Measurements from ENCODE around the gene LINGO3.

The LINGO3 gene

DNA sequence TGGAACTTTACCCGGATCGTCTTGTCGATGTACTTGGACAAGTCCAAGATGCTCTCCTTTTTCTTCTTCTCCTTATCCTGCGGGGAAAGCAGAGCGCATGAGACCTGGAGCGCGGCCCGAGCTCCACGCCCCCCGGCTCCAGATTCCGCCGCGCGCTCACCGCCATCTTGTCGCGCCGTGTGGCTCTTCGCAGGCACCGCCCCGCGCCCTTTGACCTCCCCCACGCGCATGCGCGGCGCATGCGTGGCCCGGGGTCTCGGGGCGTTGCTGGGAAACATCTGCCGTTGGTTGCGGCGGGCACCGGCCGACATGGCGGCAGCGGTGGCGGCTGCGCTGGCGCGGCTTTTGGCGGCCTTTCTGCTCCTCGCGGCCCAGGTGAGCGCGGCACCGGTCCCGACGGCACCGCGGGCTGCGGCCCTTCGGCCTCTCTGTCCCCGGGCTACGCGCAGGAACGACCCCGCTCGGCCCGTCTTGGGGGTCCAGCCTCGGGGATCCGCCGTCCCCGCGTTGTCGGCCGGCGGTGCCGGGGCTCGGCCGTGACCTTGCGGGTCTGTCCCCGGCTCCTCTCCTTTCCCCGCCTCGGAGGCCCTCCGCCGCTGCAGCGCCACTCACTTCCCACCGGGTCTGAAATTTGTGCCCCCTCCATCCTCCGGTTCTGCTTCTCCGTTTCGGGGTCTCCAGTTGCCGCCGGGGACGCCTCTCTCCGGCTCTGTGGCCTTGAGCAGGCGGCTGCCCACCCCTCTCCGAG lies 20.6 kb upstream of the LINGO3 start, which contains the start of the genes LSM7 and SPPL2B:
LSM7 (minus strand) TSS at position 186 of the 748 bp plus-strand sequence; CDS start at position 166, 20 bp downstream.
SPPL2B (plus strand) TSS at position 284 of the 748 bp plus-strand sequence; CDS start at position 310, 26 bp downstream.
- DNase-seq (ENCODE audit: low read depth in 1 of 2, low spot score in 1 of 2), result peak; percentile 90 to 94

DNA sequence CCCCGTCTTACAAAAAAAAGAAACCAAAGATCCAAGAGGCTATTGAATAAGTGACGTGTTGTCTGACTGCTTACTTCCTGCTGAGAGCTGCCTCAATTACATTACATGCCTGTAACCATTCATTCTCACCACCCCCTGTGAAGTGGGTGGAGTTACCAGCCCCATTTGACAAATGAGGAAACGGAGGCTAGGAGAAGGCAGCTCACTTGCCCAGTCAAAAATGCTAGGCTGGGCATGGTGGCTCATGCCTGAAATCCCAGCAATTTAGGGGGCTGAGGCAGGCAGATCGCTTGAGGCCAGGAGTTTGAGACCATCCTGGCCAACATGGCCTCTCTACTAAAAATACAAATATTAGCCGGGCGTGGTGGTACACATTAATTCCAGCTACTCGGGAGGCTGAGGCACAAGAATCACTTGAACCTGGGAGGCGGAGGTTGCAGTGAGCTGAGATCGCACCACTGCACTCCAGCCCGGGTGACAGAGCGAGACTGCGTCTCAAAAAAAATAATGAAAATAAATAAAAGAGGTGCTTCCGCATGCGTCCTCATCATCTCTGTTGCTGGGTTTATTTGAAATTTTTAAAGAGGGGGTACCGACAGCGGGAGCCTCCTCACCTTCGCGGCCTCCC lies 19.9 kb upstream of the LINGO3 start:
- no peak for DNase-seq (ENCODE audit: low read depth in 1 of 2, low spot score in 1 of 2)

- DNase-seq (ENCODE audit: low read depth in 1 of 2, low spot score in 1 of 2), result no peak
Observed at GRCh38 chr19:2326699-2327360, 18.9 kb upstream of the LINGO3 start.

DNA sequence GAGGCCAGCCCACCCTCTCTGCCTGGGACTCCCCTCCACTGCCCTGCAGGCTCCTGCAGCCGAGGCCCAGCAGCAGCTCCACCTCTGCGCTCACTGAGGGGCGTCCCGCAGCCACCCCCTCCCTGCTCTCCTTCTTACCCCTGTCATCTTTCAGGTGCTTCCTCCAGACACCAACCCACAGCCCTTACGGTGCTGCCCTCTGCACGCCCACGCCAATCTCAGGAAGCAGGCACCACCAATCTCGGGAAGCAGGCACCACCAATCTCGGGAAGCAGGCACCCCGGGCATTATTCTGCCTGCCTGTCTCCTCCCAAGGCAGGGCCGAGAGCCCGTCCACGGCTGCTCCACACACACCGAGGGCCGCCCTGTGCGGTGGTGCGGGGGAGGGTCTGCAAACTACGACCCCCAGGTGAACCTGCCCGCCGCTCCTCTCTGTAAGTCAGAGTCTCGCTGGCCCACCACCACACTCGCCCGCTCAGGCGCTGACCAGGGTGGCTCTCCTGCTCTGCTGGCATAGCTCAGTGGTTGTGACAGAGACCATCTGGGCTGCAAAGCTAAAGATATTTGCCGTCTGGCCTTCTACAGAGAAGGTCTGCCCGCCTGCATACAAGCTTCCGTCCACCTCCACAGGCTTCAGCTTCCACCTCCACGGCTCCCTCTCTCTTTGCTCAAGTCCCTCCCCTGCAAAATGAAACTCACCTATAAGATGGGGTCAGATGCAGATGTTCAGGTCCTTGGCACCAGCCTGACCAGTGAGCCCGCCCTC lies 17.5 kb upstream of the LINGO3 start:
- DNase-seq (ENCODE audit: low read depth in 1 of 2, low spot score in 1 of 2), result no peak

- DNase-seq (ENCODE audit: low read depth in 1 of 2, low spot score in 1 of 2), result no peak
Observed at GRCh38 chr19:2324220-2324948, 16.4 kb upstream of the LINGO3 start.

DNA sequence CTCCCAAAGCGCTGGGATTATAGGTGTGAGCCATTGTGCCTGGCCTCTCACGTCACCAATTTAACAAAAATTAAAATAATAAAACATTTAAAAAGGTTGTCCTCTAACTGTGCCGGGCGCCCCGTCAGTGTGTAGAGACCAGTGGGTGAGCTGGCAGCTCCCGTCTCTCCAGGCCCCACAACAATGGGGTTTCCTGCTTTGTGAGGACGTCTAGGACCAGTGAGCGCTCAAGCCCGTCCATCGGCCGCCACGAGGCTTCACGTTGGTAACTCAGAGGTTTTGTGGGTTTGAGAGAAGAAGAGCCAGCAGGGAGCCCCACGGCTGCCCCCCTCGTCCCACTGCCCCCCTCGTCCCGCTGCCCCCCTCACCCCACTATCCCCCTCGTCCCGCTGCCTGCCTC lies 15.8 kb upstream of the LINGO3 start:
- DNase-seq (ENCODE audit: low read depth in 1 of 2, low spot score in 1 of 2), result no peak

DNA sequence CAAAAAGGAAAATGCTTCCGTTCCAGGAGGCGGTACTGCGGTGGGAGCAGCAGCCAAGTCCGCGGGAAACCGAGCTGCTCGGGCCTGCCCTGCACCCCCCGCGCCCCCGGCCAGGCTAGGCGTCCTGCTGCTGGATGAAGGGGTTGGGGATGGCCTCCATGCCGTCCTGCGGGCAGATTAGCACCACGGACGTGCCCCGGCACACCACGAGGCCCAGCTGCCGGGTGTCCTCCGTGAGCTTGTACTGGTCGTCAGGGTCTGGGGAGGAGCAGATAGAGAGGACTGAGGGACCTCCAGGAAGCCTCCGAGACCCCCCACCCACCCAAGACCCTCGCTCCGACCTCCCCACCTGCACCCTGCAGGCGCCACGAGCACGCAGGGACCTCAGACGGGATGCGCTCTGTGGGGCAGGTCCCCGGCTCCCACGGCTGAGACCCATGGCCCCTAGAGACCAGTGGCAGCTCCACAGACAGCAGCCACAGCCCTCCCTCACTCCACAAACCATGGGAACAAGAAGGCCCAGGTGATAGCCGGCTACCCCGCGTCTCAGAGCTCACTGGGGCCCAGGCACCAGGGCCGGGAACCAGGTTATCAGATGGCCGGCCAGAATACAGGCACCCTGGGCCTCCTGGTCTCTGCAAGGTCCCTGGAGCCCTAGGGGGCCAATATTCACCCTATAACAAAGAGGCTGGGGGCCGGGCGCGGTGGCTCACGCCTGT lies 13.8 kb upstream of the LINGO3 start:
- DNase-seq (ENCODE audit: low read depth in 1 of 2, low spot score in 1 of 2), result no peak

GRCh38 chr19:2320939-2321338 lies 13.0 kb upstream of the LINGO3 start:
- DNase-seq (ENCODE audit: low read depth in 1 of 2, low spot score in 1 of 2), result no peak

DNA sequence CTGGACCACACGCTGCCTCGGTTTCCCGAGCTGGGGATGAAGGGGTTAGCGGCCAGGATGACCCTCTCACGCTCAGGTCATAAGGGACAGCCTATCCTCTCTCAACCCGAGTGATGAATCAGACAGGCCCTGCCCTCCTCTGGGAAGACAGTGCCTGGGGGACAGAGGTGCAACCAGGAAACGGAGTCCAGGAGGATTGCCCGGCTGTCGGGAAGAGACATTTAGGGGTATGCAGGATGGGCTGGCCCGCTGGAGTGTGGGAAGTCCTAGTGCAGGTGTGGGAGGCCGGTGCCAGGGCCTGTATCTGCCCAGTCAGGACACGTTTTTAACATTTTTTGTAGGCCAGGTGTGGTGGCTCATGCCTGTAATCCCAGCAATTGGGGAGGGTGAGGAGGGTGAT lies 12.1 kb upstream of the LINGO3 start:
- no peak for DNase-seq (ENCODE audit: low read depth in 1 of 2, low spot score in 1 of 2)

GRCh38 chr19:2319551-2319950 lies 11.6 kb upstream of the LINGO3 start:
- DNase-seq (ENCODE audit: low read depth in 1 of 2, low spot score in 1 of 2), result no peak

DNA sequence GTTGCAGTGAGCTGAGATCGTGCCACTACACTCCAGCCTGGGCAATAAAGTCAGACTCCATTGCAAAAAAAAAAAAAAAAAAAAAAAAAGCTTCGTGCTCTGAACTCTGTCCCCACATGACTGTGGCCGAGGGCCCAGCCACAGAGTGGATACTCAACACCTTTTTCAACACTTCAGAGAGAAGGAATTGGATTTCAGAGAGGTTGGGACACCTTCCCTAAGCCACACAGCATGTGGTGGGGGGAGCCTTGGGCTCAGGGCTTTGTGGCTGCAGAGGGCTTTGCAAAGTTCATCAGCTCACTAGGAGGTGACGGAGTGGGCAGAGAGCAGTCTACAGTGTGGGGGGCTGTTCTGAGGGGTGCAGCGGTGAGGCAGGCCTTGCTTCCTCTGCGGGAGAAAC lies 11.0 kb upstream of the LINGO3 start:
- DNase-seq (ENCODE audit: low read depth in 1 of 2, low spot score in 1 of 2), result no peak

DNA sequence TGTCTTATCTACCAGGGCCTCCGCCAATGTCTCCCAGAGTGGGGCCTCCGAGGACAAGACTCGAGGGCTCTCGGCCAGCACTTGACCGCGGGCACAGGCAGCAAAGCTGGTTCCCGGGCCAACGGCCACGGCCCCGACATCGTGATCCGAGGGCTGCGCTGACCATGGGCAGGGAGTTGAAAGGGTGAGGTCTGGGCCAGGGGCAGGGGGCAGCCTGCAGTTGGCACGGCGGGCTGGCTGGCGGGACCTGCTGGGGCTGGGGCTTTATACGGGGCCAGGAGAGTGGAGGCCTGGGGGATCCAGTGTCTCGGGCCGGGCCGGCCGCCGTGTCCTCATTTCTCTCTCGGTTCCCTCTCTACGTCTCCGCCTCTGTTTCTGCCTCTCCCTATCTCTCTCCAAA lies 9.8 kb upstream of the LINGO3 start:
- DNase-seq (ENCODE audit: low read depth in 1 of 2, low spot score in 1 of 2), result no peak

DNA sequence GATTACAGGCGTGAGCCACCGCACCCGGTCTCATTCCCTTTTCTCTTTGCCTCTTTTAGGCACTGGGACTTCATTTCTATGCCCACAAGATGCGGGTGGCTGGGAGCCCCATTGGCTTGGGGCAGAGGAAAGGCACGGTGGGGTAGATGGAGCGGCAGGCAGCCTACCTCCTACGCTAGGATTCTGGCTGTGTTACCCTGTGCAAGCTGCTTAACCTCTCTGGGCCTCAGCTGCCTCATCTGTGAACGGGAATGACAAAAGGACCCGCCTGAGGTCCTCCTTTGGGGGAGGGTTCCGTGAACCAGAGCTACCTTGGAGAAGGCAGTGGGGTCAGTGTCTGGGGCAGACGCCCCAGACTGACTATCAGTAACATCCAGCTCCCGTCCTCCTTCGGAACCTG lies 9.3 kb upstream of the LINGO3 start:
- DNase-seq (ENCODE audit: low read depth in 1 of 2, low spot score in 1 of 2), result no peak

DNA sequence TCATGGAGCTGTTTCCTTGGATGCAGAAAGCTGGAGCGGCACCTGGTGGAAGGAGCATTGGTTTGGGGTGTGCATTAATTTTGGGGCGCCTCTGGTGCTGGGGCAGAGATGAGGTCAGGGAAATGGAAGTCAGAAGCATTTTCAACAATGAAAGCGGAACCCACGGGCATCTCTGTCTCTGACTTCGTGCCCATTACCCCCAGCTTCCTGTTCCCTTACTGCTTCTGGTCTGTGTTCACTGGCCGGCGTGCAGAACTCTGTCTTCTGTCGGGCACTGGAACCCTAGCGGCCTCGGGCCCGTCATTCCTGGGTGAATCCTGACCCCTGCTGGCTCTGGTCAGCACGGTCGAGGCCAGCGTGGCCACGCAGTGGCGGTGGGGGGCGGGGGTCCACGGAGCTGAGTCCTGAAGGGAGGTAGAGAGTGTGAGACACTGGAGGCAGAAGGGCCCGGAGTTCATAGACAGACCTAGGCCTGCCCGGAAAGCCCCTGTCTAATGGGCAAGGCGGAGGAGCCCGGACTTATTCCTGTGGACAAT lies 7.9 kb upstream of the LINGO3 start:
- no peak for DNase-seq (ENCODE audit: low read depth in 1 of 2, low spot score in 1 of 2)

DNA sequence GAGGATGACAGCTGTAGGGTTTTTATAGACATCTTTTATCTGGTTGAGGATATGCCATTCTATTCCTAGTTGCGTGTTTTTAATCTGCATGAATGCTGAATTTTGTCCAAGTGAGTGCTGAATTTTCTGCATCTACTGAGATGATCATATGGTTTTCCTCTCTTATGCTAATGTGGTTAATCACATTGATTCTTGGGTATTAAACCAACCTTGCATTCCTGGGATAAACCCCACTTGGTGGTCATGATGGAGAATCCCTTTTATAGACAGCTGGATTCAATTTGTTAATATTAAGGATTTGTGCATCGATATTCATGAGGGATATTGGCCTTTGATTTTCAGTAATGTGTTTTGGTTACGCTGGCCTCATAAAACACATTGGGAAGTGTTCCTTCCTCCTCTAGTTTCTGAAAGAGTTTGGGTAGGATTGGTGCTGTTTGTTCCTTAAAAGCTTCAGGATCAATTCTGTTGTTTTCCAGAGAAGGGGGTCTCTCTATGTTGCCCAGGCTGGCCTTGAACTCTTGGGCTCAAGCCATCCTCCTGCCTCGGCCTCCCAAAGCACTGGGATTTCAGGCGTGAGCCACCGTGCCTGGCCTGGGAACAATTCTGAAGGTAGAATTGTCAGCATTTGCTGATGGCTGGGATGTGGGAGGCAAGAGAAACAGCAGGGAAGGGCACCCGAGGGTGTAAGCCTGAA lies 7.3 kb upstream of the LINGO3 start:
- DNase-seq (ENCODE audit: low read depth in 1 of 2, low spot score in 1 of 2), result no peak

- no peak for DNase-seq (ENCODE audit: low read depth in 1 of 2, low spot score in 1 of 2)
Observed at GRCh38 chr19:2312820-2313501, 5.0 kb upstream of the LINGO3 start.

DNA sequence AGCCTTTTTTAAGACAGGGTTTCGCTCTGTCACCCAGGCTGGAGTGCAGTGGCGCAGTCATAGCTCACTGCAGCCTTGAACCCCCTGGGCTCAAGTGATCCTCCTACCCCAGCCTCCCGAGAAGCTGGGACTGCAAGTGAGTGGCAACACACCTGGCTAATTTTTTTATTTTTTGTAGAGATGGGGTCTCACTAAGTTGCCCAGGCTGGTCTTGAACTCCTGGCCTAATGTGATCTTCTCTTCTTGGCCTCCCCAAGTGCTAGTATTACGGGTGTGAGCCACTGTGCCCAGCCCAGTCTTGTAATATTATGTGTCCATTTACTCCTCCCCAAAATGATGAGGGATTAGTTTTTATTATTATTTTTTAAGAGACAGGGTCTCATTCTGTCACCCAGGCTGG lies 3.1 kb upstream of the LINGO3 start:
- DNase-seq (ENCODE audit: low read depth in 1 of 2, low spot score in 1 of 2), result no peak

- DNase-seq (ENCODE audit: low read depth in 1 of 2, low spot score in 1 of 2), result no peak
Observed at GRCh38 chr19:2309734-2310362, 1.9 kb upstream of the LINGO3 start.
